ENCODE results near the gene GPR108.

The GPR108 gene

GRCh38 chr19:6736169-6736916 lies 1.0 kb downstream of the GPR108 start:
- peak; percentile 49 to 53 for DNase-seq

- no peak for DNase-seq
Measured at GRCh38 chr19:6735181-6735911, 2.0 kb downstream of the GPR108 start.

GRCh38 chr19:6734096-6734696 lies 3.2 kb downstream of the GPR108 start:
- DNase-seq = no peak

GRCh38 chr19:6733338-6734095 lies 3.9 kb downstream of the GPR108 start:
- DNase-seq = no peak

GRCh38 chr19:6732803-6733337 lies 4.5 kb downstream of the GPR108 start:
- no peak for DNase-seq

- DNase-seq = no peak
Measured at GRCh38 chr19:6731822-6732221, 5.6 kb downstream of the GPR108 start.

- DNase-seq = no peak
Measured at GRCh38 chr19:6730941-6731670, 6.3 kb downstream of the GPR108 start.

- DNase-seq = peak; percentile 20 to 25
Measured at GRCh38 chr19:6730153-6730804, 7.1 kb downstream of the GPR108 start.

- no peak for DNase-seq
Measured at GRCh38 chr19:6729573-6730152, 7.7 kb downstream of the GPR108 start.

- DNase-seq = no peak
Measured at GRCh38 chr19:6728346-6728745, 9.0 kb downstream of the GPR108 start.

- DNase-seq = no peak
Measured at GRCh38 chr19:6725513-6726231, 11.7 kb downstream of the GPR108 start.

- DNase-seq = no peak
Measured at GRCh38 chr19:6724631-6725492, 12.5 kb downstream of the GPR108 start.

- no peak for DNase-seq
Measured at GRCh38 chr19:6723738-6724137, 13.6 kb downstream of the GPR108 start.

- DNase-seq = no peak
Measured at GRCh38 chr19:6723108-6723618, 14.2 kb downstream of the GPR108 start.

GRCh38 chr19:6721773-6722172 lies 15.6 kb downstream of the GPR108 start:
- DNase-seq = no peak

- DNase-seq = no peak
Measured at GRCh38 chr19:6721138-6721474, 16.3 kb downstream of the GPR108 start.

GRCh38 chr19:6720369-6721137 lies 16.8 kb downstream of the GPR108 start, which contains the start of gene C3:
C3 (minus strand) TSS chr19:6720650; CDS start chr19:6720589, 61 bp downstream.
- no peak for DNase-seq

- no peak for DNase-seq
Measured at GRCh38 chr19:6719992-6720368, 17.4 kb downstream of the GPR108 start.

- no peak for DNase-seq
Measured at GRCh38 chr19:6719540-6719861, 17.9 kb downstream of the GPR108 start.
